Measurements from ENCODE around the gene CSTB.

Gene CSTB

GRCh38 chr21:43813656-43813980, 37.5 kb upstream of the CSTB start:
- no peak for TF ChIP-seq CTCF (IDR thresholded peaks at IDR 0.05; ENCODE audit: low read depth, low read length, missing control alignments)
- DNase-seq (ENCODE audit: low read depth), result no peak

GRCh38 chr21:43812957-43813655, 37.0 kb upstream of the CSTB start:
- no peak overlapping the region for H3K4me3 ChIP-seq (ENCODE audit: low read depth, low read length)
- DNase-seq (ENCODE audit: low read depth), result no peak
- no peak for TF ChIP-seq CTCF (IDR thresholded peaks at IDR 0.05; ENCODE audit: low read depth, low read length, missing control alignments)

More at GRCh38 chr21:43813656-43813980, 37.5 kb upstream of the CSTB start:
- H3K4me3 ChIP-seq (ENCODE audit: low read depth, low read length), result no peak overlapping the region

DNA sequence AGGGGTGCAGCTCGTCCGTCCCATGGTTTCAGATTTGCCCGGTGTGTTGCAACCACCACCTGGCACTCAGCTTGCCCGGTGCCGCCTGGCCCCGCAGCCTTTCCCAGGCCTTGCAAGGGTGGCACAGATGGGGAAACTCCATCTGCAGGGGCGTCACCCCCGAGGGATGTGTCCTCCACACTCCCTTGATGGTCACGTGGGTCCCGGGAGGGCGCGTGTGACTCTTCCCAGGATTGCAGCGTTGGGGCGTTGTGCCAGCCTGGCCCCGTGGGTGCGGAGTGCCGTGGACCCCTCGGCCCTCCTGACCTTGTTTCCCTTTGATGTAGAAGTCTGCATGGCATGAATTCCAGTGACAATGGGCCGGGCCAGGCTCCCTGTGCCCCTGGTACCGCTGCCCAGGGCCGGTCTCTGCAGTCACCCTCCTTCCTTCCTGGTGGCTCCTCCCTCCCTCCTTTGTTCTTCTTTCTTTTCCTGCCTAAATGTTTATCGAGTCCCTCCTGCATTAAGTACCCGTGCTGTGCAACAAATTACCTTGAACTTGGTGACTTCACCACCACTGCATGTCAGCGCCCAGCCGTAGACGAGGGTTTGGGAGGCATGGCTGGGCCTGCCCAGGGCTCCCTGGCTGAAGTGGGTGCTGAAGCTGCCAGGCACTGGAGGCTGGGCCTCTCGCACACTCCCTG, 36.2 kb upstream of the CSTB start:
- TF ChIP-seq CTCF (IDR thresholded peaks at IDR 0.05; ENCODE audit: low read depth, low read length, missing control alignments), result no peak
- DNase-seq (ENCODE audit: low read depth), result no peak
- H3K4me3 ChIP-seq (ENCODE audit: low read depth, low read length), result no peak overlapping the region

DNA sequence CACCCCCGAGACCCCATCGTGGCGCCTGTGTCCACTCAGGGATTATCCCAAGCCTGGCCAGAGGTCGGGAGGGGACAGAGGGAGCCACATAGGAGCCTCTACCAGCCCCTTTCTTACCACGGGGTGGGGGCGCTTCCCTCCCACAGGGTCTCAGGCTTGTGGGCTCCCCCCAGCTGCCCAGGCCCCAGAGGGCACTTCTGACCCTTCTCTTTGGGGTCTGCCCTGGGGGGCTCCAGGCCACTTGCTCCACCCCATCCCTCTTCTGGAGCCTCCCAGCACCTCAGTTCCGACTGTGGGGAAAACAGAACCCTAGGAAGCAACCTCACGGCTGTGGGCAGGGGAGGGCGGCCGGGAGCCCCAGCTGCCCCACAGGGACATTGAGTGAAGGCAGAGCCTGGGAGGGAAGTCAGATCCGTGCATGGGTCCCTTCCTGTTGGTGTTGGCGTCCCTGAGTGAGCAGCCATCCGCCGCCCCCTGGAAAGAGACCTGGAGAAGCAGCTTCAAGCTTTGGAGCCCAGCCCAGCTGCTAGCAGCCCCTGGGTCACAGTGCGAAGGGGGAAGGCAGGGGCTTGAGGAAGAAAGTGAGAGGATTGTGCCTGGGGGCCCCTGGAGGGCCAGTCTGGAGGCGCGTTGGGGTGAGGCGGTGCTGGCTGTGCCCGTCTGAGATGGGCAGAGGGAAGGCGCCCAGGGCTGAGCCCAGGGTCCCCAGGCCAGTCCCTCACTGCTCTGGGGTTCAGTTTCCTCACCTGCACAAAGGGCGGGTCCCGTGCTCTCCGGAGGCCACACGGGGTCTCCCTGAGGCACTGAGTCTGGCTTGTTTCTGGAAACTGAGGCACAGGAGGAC, 35.4 kb upstream of the CSTB start:
- H3K4me3 ChIP-seq (ENCODE audit: low read depth, low read length), result no peak overlapping the region
- TF ChIP-seq CTCF (IDR thresholded peaks at IDR 0.05; ENCODE audit: low read depth, low read length, missing control alignments), result no peak
- DNase-seq (ENCODE audit: low read depth), result no peak

GRCh38 chr21:43810505-43811261, 34.6 kb upstream of the CSTB start:
- TF ChIP-seq CTCF (IDR thresholded peaks at IDR 0.05; ENCODE audit: low read depth, low read length, missing control alignments), result peak; percentile 98
- DNase-seq (ENCODE audit: low read depth), result peak; percentile 49
- H3K4me3 ChIP-seq (ENCODE audit: low read depth, low read length), result no peak overlapping the region

GRCh38 chr21:43809853-43810504, 33.9 kb upstream of the CSTB start:
- no peak overlapping the region for H3K4me3 ChIP-seq (ENCODE audit: low read depth, low read length)

More at GRCh38 chr21:43809853-43810504, 33.9 kb upstream of the CSTB start:
- no peak for DNase-seq (ENCODE audit: low read depth)
- no peak for TF ChIP-seq CTCF (IDR thresholded peaks at IDR 0.05; ENCODE audit: low read depth, low read length, missing control alignments)
